RPMI7951 (cell line): ENCODE data around the gene GRHPR. TPM values are rescaled to one million over a fixed set of nuclear protein-coding genes. Genes with fewer than 3 reads are reported as not detected.
A peak's percentile ranks its signal among the peaks of the same experiment; 100 is the strongest.

Source experiments
- DNase-seq: peaks from one replicate; pipeline ENCODE4 v3.0.0-alpha.2; 2012; ENCODE audit warnings: low read depth
- total RNA-seq: library from RNA; depleted of rRNA; stranded (reverse); fragments of >200 nt; shearing (Covaris generic); gene quantifications from 2 replicates; pipeline ENCODE4 v1.2.3, GENCODE V29; 2014; rRNA removed

Gene GRHPR
- total RNA-seq, 1 experiment from 2014 or later: 129 TPM

DNA sequence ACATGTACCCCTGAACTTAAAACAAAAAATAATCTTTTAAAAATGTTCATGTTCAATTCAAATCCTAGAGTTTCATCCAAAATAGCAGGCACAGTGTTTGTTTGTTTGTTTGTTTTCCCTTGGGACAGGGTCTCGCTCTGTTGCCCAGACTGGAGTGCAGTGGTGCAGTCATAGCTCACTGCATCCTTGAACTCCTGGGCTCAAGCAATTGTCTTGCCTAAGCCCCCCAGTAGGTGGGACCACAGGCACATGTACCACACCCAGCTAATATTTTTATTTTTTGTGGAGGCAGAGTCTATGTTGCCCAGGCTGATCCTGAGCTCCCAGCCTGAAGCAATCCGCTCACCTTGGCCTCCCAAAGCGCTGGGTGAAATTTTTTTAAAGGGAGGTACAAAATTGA is 58.3 kb downstream of the GRHPR start:
- DNase-seq: no peak

DNA sequence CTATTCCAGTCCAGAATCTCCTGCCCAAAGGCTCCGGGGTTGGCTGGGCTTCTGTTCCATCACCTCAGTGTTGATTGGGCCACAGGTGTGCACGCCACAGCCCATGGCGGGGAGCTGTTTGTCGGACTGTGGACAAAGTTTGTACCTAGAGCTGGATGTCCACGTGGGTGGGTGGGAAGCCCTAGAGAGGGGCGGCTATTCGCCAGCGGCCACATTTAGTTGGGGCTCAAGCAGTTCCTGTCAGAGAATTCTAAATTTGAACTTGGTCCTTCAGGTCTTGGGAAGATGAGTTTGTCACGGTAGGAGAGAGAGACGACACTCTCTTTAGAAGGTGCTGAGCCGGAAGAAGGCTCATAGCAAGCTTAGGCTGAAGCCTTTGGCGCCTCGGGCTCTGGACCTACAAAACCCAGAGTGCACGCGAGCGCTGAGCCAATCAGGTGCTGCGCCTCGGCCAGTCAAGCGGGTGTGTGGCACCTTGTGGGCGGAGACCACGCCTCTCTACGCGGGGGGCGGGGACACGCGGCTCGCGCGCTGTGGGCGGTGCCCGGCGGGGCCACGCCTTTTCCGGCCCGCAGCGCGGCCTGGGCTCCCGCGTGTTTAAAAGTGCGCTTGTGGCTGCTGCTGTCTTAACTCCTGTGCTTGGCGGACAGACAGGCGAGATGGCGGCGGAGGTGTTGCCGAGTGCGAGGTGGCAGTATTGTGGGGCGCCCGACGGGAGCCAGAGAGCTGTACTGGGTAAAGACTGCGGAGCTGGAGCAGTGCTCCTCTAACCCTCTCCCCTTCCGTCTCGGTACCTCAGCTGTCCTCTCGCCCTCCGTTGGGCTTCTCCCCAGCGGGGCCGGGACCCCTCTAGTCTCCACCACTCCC is 63.1 kb downstream of the GRHPR start, which contains the start of gene POLR1E:
Gene POLR1E (plus strand): TSS at position 560 of the 867 bp plus-strand sequence. CDS start 100 bp downstream, at position 660.
- peak; percentile 95 for DNase-seq

DNA sequence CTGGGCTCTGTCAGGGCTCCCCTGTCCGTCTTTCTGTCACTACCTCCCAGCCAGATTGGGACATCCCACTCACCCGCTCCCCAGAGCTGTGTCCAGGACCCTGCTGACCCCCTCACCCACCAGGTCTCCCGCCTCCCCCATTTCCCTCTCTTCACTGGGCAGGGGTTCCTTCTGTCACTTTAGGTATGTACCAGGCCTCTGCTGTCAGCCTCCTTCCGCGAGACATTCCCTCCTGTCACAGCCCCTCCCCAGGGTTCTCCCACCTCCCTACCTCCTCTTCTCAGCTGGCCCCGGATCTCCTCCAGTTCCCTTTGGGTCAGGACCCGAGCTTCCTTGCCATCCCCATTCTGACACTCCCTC is 63.7 kb downstream of the GRHPR start:
- no peak for DNase-seq

Other genes starting within 250 kb of the GRHPR start
- gene ZBTB5, start 42.8 kb downstream of the GRHPR start, total RNA-seq: 9.7 and 12.0 TPM in 2 replicates
- 30.3 and 31.7 TPM in 2 replicates for gene POLR1E, start 63.3 kb downstream of the GRHPR start, total RNA-seq
- 2.6 and 7.2 TPM in 2 replicates for gene FBXO10, start 153.7 kb downstream of the GRHPR start, total RNA-seq
- 265 and 292 TPM in 2 replicates for gene TOMM5, start 169.9 kb downstream of the GRHPR start, total RNA-seq
- not detected in 2 replicates for gene FRMPD1, start 228.3 kb downstream of the GRHPR start, total RNA-seq